Posterior cingulate gyrus (tissue), 11 donors: ENCODE data around the gene EPDR1.

Experiments used
- DNase-seq, 10 donors: peaks; one replicate each; pipeline versions ENCODE4 v3.0.0 to v3.0.0-alpha.2; 2020 to 2021; ENCODE audit warnings: mixed read lengths in 3 of 10
- intact Hi-C: fragments of 100-400 bp; cut with DNase I; formaldehyde crosslinking; loops from one replicate; pipeline ENCODE4 v1.15.1; 2023

The EPDR1 gene

DNA sequence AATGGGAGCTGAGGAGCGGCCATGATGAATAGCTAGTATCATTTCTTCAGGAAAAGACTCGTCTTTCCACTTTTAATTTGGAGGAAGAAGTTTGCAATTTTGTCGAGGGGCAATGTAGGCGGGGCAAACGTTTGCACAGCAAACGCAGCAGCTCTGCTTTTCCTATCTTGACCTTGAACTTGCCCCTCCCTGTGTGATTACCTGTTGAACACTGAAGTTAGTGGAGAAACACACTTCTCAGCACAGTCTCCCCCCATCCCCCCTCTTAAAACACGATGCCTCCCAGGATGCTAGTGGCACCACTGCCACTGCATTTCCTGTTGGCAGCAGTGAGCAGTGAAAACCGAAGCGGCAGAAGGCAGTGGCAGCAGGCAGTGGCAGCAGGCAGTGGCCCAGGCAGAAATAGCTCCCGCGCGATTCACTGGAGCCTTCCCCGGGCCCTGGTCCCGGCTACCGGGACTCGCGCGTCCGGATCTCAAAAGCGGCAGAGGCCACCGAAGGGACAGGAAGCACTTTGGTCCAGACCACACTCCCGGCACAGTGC is at the start of gene EPDR1:
TSS of gene EPDR1 (plus strand) at position 336 of the 544 bp plus-strand sequence. CDS start 300 bp downstream, outside the sequence.
- intact Hi-C loops = no loop called here
- DNase-seq = peak; percentile 43 to 94 (median 68)

DNA sequence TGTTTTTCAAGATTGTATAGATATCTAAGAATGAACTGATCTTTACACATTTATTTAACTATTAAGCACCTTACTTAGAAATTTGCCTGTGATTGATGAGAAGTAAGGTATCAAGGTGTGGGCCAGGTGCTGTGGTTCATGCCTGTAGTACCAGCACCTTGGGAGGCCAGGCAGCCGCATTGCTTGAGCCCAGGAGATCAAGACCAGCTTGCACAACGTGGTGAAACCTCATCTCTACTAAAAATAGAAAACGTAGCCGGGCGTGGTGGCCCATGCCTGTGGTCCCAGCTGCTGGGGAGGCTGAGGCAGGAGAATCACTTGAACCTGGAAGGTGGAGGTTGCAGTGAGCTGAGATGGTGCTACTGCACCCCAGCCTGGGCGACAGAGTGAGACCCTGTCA is 38.4 kb upstream of the EPDR1 start:
- DNase-seq = no peak
- intact Hi-C loops = no loop called here

DNA sequence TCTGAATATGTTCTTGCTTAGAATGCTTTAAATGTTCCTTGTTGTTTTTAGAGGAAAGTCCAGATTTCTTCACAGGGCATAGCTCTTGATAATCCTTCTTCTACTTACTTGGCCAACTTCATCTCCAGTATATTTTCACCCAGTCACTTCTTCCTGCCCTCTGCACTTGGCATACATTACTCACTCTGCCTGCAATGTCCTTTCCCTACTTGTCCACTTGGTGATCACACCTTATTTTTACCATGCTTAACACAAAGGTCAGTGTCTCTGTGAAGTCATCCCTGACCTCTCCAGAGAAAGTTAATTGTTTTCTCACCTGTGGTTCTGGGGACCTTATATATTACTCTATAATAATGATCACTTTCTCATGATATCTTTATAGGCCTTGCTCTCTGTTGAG is 27.1 kb upstream of the EPDR1 start:
- no peak for DNase-seq
- intact Hi-C loops = no loop called here

DNA sequence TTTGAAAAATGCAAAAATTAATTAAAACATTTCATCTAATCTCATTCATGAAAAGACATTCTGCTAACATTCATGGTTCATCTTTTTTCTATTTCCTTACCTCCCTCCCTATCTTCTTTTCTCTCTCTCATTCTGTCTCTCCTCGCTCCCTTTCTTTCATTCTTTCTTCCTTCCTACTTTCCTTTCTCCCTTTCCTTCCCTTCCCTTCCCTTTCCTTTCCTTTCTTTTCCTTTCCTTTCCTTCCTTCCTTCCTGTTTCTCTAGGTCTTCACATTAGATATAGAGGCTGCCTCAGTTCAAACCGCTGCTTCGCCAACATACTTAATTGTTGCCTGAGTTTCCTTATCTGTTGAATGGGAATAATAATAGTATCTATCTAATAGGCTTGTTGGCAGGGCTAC is 25.8 kb upstream of the EPDR1 start:
- intact Hi-C loops = no loop called here
- no peak for DNase-seq

DNA sequence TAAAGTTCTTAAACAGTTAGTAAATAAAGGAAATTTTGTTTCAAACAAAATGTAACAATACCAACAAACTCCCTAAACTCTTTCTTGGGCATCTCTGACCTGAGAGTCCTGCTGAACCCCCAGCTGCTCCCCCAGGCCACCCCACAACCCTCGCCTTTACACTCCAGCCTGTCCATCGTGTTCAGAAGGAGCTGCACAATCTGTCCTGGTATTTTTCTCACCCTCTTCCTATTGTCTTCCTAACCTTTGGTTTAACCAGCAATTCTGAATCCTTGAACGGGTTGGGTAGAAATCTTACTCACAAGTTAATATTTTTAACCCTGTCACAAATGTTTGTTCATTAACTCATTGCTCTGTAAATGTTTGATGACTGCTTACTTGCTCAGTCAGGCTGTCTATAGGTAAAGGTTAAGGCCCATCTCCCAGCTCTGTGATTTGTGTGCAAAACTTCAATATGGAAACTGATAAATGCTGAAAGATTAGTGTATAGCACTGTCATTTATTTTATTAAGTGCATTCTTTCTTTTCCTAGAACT is 20.7 kb upstream of the EPDR1 start:
- intact Hi-C loops = loop anchor here (5.0 to 10.0 kb wide), 3 partner anchors 208 to 475 kb away; no protein-coding TSS in a partner anchor
- no peak for DNase-seq

DNA sequence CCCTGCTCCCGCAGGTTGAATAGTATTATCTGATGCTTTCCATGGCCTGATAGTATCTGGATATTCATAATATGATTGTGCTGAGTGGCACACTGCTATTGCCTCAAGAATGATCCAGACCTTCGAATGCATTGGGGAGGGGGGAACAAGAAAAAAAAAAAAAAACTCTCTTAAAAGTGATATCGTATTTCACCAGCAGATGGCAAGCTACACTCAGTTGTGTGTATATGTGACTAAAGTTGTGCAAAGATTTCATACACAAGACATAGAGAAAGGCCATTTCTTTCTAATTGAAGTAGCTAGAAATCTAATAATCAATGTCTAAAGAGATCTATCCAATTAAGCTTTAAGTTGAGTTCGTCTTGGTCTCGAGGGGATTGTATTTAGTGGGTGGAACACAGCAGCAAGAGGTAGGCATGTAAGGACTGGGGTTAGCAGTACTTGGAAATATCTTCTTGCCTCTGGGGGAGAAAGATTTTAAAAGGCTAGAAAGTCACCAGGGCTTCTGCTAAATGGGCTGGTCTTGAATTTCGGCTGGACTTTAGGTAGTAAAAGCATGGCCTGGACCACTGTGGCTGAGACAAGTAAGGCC is 19.1 kb upstream of the EPDR1 start:
- intact Hi-C loops = loop anchor here (5.0 to 10.0 kb wide), 3 partner anchors 206 to 473 kb away; no protein-coding TSS in a partner anchor
- DNase-seq = no peak

DNA sequence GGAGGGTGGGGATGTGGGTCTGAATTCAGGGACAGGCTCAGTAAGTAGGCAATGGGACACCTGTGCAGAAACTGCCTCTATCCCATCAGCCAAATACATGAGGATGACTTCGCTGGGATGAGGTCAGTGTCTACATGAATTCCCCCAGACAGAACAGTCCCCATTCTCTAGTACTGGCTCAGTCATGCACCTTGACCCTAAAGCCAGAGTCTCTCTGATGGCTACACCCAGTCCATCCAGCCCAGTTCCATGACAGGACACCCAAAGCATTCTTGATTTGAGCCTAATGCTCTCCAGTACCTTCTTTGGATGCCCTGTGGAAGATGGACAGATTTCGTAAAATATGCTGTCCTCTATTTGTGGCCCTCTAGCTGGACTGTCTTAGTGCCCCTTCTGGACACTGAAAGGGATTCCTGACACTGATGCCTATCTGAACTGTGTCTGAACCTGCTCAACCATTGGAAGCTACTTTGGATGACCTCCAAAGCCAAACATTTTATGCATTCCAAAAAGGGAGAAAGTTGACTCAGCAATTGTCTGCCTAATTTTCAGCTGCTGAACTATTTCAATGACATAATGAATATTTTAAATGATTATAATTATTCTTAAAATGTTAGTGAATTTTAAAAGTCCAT is 18.4 kb upstream of the EPDR1 start:
- no peak for DNase-seq
- intact Hi-C loops = loop anchor here (5.0 to 10.0 kb wide), 3 partner anchors 205 to 473 kb away; no protein-coding TSS in a partner anchor

DNA sequence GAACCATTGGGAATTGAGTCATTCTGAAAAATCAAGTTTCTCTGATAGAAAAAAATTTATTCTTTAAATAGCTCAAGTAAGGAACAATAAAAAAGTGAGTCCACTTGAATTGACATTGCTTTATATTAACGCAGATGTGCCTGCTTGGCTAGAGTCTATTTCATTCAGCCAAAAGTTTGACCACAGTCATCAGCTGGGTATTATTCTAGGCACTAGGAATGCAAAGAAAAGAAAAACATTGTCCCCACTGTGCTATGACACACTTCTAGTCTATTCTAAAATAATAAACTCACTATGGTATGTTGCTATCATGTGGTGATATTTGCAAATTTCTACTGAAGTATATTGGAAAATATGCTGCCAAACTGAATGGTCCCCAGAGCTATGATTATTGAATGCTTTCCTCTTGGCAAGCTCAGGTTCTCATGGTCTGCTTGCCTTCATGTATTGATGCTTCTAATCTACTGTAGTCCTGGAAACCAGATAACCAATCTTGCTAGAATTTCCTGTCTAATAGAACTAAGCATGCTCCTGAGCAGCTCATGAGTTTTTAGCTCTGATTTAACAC is 12.1 kb upstream of the EPDR1 start:
- intact Hi-C loops = loop anchor here (10.0 kb wide), 1 partner anchor 466 kb away; no protein-coding TSS in a partner anchor
- no peak for DNase-seq

DNA sequence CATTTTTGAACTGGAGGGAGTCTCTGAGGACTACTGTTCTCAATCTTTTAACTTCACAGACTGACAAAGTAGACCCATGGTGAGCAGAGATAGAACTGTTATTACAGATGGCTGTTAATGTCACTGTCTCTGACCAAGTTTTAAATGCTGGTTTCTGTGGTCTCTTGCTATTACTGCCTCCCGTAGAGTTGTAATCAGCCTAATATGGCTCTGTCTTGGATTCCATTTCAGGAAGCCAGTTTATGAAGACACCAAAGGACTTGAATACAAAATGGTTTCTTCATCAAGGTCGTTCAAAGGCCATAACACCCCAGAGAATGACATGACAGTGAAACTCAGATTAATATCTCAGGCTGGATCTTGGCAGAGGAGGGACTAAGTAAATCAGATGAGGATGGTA is 7.7 kb upstream of the EPDR1 start:
- intact Hi-C loops = no loop called here
- no peak for DNase-seq

DNA sequence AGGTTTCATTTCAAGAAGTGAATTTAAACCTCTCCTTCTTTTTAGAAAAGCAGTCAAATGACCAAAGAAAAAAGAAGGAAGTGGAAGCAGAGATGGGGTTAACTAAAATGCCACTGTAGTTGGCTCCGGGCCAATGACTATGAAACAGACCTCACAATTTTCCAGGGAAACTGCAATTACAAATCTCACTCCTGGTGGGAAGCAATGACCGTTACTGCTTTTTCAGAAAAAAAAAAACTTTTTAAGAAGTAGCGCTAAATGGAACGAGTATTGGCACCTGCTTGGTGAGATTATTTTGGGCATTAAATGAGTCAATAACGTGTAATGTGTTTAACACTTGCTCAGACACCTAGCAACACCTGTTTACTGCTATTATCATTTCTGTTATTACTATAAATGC is 5.0 kb upstream of the EPDR1 start:
- no peak for DNase-seq

DNA sequence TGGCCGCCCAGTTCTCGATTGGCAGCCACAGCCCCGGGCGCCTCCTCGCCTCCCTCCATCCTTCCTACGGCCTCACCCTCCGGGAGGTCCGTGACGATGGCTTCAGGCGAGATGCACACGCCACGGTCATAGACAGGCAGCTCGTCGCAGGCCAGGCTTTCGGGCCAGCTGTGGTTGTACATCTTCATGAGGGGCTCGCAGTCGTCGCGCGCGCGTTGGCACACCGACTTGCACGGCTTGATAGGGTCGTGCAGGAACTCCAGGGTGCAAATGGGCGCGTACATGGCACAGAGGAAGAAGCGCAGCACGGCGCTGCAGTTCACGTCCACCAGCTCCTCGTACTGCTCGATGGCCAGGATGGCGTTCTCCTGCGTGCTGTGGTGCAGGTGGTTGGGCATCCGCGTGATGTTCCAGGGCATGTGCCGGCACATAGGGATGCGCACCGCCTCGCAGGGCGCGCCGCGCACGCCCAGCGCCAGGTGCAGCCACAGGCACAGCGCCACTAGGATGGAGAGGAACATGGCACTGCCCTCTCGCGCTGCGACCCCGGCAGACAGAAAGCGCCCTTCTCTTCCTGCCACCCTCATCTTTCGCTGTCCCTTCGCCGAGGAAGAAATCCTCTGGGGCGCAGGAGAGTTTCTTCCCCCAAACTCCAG is 4.3 kb upstream of the EPDR1 start:
- peak in 5 of 10 donors; percentile 9 to 85 (median 61) for DNase-seq
- intact Hi-C loops = no loop called here

More for the DNA sequence above, 5.0 kb upstream of the EPDR1 start:
- intact Hi-C loops = no loop called here

DNA sequence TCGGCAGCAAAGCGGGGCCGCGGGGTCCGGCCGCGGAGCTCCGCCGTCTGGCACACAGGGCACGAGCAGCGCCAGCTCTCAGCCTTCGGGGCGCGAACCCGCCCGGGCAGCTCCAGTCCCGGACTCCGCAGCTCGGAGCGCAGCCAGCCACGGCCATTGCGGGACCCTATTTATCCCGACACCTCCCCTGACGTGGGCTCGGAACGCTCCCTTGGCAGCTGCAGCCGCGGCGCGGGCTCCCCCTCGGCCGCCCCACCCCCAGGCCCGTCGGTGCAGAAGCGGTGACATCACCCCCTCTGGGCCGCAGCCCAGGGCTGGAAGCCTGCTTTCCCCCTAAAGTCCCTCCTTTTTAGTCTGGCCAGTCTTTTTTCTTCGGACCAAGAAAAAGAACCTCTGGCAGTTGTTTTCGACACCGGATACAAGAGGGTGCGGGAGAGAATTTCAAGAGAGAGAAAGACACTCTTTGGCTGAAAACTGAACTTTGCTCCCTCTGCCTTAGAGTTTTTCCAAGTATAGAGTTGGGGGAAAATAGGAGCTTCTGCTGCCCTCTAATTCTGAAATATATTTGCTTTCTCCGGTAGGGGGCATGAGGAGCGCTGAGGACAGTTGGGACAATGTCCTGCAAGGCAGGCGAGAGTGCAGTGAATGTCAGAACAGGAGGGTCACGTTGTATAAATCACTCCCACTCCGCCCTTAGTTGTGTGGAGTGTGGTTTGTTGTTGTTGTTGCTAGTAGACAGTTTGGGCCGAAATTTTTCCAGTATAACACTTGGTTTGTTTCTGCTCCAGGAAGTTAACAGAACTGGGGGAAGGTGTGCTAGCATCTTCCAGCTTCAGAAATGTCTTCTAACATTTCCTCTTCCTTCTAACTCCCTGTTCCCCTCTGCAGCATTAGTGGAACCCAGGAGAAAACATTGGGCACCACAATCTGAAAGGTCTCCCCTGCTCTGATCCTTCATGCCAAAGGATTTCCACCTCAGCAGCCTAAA is 3.5 kb upstream of the EPDR1 start, which contains the start of gene SFRP4:
TSS of gene SFRP4 (minus strand) at position 145 of the 988 bp plus-strand sequence. CDS start 280 bp downstream, outside the sequence.
- intact Hi-C loops = no loop called here
- peak; percentile 17 to 87 (median 33) for DNase-seq

DNA sequence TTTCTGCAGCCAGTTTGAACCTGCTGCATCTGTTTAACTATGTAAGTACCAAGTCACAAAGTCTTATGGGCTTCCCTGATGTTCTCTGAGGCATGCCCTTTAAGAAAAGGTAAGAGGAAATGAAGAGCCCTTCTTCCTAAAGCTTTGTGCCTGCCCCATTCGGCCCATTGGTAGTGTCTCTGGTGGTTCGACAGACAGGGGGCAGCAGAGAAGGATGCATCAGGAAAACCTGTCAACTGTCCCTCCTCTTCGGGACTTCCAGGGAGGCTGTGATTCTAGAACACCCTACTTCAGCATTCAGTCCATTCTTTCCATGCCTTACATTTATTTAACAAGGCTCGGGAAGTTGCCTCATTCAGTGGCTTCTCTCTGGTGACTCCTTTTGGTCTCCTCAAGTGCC is 1.9 kb upstream of the EPDR1 start:
- no peak for DNase-seq
- intact Hi-C loops = no loop called here

DNA sequence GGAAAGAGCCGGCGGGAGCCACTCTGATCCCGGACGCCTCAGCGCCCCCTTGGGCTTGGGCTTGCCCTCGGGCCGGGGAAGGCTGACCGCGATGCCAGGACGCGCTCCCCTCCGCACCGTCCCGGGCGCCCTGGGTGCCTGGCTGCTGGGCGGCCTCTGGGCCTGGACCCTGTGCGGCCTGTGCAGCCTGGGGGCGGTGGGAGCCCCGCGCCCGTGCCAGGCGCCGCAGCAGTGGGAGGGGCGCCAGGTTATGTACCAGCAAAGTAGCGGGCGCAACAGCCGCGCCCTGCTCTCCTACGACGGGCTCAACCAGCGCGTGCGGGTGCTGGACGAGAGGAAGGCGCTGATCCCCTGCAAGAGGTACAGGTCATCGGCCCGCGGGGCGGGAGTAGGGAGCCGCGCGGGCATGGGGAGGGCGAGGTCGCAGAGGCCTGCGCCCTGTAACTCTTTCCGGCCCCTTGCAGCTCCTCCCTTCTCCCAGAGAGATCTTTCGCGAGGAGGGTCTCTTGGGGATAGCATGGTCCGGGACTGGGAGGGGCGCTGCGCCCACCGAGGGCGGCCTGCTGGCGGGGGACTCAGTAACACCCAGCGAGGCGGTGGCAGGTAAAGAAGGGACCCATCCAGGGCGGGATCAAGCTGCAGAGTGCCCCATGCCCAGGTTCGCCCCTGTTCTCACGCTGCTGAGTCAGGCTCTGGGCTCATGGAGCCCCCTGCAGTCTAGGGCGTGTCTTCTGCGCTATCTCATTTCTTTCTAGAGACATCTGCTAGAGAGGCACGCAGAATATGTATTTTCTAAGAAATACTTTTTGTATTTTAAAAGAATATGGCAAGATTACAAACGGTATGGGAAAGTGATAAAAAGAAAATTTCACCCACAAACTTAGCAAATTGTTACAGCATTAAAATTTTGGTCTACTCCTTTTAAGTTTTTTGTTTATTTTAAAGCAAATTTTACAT is 687 bp downstream of the EPDR1 start:
- DNase-seq = peak in 7 of 10 donors; percentile 20 to 90 (median 26)
- intact Hi-C loops = no loop called here

DNA sequence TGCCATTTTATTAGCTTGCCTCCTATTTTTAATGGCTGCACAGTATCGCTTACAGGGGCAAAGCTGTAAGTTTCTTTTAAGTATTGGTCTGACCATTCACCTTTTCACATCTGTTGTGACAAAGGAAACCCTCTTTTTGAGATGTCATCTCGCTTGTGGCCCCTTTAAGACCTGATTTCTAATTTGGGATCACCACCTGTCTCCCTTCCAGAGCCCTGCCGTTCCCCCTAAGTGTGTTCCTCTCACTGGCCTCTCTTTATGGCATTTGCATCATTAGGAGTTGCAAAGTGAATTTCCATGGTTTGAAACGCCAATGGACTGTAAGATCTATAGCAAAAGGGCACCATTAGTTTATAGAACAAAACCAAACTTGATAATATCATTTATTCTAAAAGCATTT is 1.4 kb downstream of the EPDR1 start:
- intact Hi-C loops = no loop called here
- DNase-seq = no peak

DNA sequence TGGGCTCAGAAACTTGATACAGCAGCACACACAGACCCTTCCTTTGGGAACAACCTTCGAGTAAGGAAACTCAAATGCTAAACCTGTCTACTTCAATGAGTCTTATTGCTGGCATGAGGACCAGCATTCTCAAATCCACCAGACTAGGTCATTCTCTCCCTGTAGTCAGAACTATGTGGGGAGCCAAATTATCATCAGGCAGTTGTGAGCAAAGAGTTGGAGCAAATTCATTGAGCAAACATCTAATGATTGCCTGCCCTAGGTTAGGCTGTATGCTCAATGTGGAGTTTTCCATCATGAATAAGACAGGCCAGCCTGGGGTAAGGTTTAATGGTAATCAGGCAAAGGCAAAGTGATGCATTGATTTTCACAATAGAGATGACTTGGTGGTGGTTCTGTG is 3.6 kb downstream of the EPDR1 start:
- intact Hi-C loops = no loop called here
- no peak for DNase-seq

DNA sequence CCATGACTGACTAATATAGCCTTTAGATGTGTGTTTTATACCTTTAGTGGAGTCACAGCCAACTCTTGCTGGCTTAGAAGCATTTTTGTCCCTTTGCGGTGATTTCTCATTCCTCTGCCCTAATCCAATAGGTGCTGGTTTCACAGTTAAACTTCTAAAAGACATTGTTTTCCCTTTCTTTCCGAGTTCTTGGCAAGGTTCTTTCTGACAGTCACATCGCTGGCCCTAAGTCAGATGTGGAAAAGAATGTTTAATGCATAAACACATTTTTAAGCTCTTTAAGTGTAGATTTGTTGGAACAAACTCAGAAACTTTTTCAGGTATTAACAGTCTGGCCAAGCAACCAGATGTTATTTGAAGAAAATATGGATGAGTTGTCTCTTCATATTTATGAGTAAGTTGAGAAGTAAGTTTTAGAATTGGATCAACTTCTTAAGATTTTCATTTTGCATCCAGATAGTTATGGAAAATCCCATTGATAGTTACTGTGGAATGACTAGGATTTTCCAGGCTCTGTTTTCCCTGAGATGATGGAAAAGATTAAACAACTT is 4.1 kb downstream of the EPDR1 start:
- intact Hi-C loops = no loop called here
- no peak for DNase-seq

DNA sequence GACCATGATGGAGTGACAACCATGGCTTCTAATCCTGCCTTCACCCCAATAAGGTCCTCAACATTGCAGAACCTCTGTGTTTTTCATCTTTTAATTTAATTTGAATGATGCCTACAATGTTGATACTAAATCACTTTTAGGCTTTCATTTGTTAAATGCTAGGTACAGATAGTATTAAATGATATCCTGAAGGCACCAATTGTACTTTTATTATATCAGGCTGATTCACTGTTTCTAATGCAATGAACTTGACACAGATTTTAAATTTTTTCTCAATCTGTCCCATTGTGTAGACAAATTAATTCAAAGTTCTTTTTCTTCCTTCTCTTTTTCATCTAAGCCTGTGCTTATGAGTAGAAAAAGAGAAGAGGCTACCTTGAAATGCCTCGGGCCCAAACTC is 5.2 kb downstream of the EPDR1 start:
- intact Hi-C loops = no loop called here
- no peak for DNase-seq
